H7 (cell line): ENCODE data around the gene CAMK4. TPM values are rescaled to one million over a fixed set of nuclear protein-coding genes. Genes with fewer than 3 reads are reported as not detected.
"Not testable (repeated sequence)": the region's sequence is repeated elsewhere in the genome, so short reads cannot be mapped to it uniquely, and the experiment has no call there.

Experiments
- DNase-seq: peaks from one replicate; pipeline ENCODE4 v3.0.0; 2012
- H3K27me3 ChIP-seq: 2 replicates; pipeline ENCODE4 v1.6.0; 2011; ENCODE audit warnings: mild to moderate bottlenecking, low read length; ENCODE audit not compliant: control insufficient read depth, insufficient read depth
- H3K36me3 ChIP-seq: replicated peaks from 2 replicates; pipeline ENCODE4 v1.5.1; 2011; ENCODE audit warnings: low read length; ENCODE audit not compliant: control insufficient read depth, insufficient read depth
- H3K4me3 ChIP-seq: 2 replicates; pipeline ENCODE4 v1.5.1; 2011; ENCODE audit warnings: low read depth, mild to moderate bottlenecking, control low read depth, low read length, moderate library complexity; ENCODE audit not compliant: insufficient read depth
- total RNA-seq: library from RNA; depleted of rRNA; stranded (reverse); fragments of >200 nt; shearing (Covaris generic); gene quantifications from 2 replicates; pipeline ENCODE4 v1.2.3, GENCODE V29; 2014

CAMK4 gene
- total RNA-seq, 1 experiment from 2014 or later: 2.7 TPM

DNA sequence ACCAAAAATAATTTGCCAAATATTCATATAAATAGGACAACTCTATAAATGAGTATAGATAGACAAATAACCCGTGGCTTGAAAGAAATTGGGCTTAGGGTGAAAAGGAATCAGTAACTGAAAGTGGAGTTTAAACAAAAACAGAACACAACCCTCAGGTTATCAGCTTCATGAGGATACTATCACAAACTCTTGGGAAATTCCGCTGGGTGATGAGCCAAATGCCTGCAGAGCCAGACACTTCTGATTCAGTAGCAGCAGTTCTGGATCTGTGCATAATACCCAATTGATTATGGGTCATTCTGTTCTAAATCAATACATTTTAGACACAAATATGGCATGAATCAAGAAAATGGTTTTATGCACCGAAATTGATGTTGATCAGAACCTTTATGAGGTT, 72.4 kb downstream of the CAMK4 start:
- Histone ChIP-seq H3K4me3 (no peak overlapping the region), H3K36me3 (no peaks in the 10 kb centered on the region; the same call in 1 of the 2 replicates), H3K27me3 (no peaks in the 10 kb centered on the region)
- DNase-seq: no peak

DNA sequence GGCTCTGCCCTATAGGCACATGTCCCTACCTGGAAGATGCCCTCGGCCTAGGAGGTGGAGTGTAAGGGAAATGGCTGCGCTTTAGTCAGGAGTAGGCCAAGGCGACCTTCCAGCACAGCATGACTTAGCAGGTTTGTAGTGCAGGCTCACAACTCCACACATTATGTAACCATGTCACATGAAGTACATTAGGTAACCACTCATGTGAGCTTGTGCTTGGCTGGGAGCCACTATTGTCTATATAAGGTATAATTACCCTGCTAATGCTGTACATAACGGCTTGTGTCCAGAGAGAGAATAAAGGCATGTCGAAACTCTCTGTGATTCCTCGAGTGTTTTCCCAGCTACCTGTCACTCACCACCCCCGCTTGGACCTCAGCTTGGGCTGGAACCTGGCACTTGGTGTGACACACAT, 74.9 kb downstream of the CAMK4 start:
- no peak for DNase-seq
- Histone ChIP-seq H3K27me3 (no peaks in the 10 kb centered on the region), H3K36me3 (no peaks in the 10 kb centered on the region; the same call in 1 of the 2 replicates), H3K4me3 (no peak overlapping the region)

DNA sequence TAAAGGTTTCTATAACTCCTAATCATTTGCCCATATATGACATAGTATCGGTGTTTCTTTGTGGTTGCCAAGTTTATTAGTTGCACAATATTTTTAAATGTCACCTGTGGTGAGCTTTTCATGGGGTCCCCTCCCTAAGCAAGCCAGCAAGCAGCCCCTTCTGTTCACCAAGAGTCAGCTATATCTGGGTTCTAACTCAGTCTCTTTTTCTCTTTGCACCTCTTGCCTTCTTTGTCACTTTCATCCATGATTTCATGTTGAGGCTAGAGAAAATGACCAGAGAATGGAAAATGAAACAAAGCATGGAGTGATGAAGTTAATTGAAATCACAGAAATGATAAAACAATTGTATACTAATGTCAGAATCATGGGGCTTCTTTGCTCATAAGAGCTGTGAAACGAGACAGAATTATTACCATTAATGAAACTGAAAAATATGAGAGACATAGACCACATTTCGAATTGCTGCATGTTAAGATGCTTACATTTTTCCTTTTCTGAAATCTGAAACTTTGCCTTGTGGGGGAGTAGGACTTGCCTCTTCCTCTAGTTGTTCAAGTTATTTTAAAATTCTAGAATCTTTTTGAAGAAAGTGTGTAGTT, 75.7 kb downstream of the CAMK4 start:
- no peaks in the 10 kb centered on the region; the same call in 1 of the 2 replicates for H3K36me3 ChIP-seq
- no peak for DNase-seq
- H3K4me3 ChIP-seq: no peak overlapping the region
- H3K27me3 ChIP-seq: no peaks in the 10 kb centered on the region

DNA sequence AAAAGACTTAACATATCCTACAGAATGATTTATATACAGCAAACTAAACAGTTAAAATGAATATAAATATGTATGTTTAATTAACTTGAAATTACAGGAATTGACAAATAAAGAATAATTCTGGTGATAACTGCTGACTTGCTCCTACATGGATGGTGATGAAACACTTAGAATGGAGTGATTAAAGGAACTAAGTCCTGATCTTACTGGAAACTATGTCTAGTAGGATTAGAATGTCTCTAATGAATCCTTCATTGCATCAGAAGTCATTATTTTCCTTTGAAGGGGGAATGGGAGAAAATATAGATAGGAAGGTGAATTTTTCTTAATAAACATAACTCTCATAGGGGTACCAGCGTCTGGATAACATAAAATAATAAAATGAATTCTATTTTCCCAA, 77.1 kb downstream of the CAMK4 start:
- Histone ChIP-seq H3K36me3 (no peaks in the 10 kb centered on the region; the same call in 1 of the 2 replicates), H3K4me3 (no peak overlapping the region), H3K27me3 (no peaks in the 10 kb centered on the region)
- no peak for DNase-seq

DNA sequence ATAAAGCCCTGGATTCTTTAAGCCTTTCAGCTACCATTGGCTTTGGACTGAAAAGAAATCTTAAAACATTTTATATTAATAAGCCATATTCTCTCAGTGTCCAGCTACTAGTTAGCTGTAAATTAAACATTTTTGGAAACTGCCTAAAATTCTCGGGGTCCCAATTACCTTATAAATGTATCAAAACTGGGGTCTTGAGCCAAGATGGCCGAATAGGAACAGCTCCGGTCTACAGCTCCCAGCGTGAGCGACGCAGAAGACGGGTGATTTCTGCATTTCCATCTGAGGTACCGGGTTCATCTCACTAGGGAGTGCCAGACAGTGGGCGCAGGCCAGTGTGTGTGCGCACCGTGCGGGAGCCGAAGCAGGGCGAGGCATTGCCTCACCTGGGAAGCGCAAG, 77.9 kb downstream of the CAMK4 start:
- peak overlapping the region; percentile 14; the same call in 1 of the 2 replicates for H3K4me3 ChIP-seq
- not testable (repeated sequence) for H3K36me3 ChIP-seq, DNase-seq, H3K27me3 ChIP-seq

DNA sequence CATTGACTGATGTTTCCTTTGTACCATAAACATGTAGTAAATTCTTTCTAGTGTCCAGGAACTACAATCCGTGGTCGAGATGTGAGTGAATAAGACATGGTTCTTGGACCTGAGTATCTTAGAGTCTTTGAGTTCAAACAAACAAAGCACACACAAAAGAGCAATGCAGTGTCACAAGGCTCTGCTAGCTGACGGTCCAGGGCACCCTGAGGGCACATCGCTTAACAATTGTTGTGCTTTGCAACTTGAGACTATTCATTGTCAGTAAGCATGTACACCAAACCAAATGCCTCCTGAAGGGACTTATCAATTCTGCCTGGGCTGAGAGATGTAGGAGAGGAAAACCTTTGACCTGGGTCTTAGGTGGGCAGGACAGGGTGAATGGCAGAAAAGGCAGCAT, 84.8 kb downstream of the CAMK4 start:
- no peaks in the 10 kb centered on the region for H3K27me3 ChIP-seq
- DNase-seq: peak; percentile 21
- H3K4me3 ChIP-seq: no peak overlapping the region
- no peaks in the 10 kb centered on the region for H3K36me3 ChIP-seq

DNA sequence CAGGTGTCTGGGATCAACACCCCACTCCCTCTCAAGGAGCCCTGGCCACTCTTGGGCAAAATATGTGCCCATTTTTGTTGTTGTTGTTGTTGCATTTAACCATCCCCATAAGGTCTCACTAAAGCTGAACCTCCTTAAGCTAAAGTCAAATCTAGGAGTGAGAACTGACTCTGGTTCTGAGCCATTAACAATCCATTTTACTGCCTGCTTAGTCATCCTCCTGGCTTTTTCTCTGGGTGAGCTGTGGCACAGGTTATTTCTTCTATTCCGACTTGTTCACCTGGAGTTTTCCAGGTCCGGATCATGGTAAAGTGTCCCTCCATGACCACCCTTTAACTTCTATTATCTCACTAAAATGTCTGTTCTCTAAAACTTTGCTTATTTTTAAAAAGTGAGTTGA, 85.2 kb downstream of the CAMK4 start:
- Histone ChIP-seq H3K4me3 (no peak overlapping the region), H3K27me3 (no peaks in the 10 kb centered on the region), H3K36me3 (no peaks in the 10 kb centered on the region)
- no peak for DNase-seq

DNA sequence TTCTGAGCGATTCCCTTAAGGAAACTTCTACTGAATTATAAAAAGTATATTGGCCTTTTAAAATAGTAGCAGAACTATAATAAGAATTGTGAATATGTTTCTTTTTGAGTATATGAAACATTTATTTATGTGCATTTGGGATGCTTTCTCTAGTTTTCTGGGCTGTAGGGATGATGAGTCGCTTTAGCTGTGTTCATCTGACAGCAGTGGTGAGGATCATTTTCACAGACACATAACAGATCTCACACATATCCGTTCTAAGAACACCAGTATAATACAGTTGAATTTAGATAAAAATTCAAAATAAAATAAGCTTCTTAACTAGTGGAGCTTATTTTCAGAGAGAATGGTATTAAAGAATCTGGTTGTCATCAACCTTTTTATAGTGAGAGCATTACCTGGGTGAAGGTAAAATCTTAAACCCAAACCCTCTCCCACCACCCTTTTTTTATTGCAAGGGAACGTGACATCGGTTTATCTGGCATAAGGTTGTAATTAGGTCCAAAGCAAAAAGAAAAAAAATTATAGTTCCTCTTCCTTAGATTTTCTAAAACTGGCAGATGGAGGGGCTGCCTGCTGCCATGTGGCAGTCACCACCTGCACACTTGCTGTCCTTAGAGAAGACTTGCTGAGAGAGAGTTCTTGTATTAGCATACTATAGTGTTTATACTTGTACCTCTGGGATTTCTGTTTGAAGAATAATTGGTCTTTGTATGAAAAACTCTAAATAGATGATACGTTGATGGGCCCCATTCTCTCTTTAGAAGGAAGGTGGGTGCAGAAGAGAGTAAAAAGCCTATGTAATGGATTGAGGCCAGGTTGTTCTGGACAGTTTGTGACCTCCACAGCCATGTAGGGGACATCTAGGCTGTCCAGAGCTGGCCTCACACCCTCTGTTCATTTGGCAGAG, 86.8 kb downstream of the CAMK4 start:
- no peak for DNase-seq
- no peaks in the 10 kb centered on the region for H3K36me3 ChIP-seq

DNA sequence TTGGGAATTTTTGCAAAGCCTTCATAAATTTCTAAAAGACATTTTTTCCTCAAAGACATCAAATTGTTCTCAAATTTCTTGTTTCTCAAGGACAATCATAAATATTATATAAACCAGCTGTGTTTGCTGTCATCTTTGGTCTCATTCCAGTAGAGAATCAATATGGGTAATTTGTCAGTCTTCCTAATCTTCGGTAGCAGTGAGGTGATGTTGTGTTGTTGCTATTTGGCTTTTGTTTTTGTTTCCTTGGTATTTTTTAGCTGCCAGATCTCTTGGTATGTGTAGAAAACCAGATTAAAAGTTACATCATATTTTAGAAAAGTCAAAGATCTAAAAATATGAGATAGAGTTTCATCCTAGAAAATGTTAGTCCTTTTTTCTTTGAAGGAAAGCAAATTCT, 87.5 kb downstream of the CAMK4 start:
- H3K36me3 ChIP-seq: no peaks in the 10 kb centered on the region
- H3K4me3 ChIP-seq: no peak overlapping the region
- no peaks in the 10 kb centered on the region for H3K27me3 ChIP-seq
- DNase-seq: no peak

More for the DNA sequence above, 86.8 kb downstream of the CAMK4 start:
- Histone ChIP-seq H3K4me3 (no peak overlapping the region), H3K27me3 (no peaks in the 10 kb centered on the region)

DNA sequence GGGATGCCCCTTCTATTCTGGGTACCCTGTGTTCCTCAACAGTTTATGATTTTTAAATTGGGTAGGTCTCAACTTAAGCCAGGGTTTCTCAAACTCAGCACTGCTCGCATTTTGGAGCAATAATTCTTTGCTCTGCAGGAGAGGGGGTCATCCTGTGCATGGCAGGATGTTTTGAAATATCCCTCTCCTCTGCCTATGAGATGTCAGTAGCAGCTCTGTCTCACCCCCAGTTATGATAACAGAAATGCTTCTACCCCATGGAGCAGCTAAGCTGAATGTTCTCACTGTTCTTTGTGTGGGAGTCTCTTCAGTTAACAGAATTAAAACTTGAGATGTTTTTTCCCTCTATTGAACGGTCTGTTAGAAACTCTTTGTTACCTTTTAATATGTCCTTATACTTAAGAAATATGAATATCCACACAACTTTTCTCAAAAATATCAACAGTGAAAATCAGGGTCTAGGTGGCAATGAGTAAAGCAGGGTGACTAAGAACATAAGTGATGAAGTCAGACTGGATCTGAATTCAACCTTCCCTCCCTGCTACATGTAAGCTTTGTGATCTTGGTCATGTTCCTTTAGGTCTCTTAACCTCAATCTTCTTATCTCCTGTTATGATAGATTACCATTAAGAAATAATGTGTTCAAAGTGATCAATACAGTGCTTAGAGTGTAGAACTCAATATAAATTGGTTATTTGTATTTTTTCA, 89.0 kb downstream of the CAMK4 start:
- H3K27me3 ChIP-seq: no peaks in the 10 kb centered on the region
- no peaks in the 10 kb centered on the region for H3K36me3 ChIP-seq
- no peak for DNase-seq
- H3K4me3 ChIP-seq: no peak overlapping the region

DNA sequence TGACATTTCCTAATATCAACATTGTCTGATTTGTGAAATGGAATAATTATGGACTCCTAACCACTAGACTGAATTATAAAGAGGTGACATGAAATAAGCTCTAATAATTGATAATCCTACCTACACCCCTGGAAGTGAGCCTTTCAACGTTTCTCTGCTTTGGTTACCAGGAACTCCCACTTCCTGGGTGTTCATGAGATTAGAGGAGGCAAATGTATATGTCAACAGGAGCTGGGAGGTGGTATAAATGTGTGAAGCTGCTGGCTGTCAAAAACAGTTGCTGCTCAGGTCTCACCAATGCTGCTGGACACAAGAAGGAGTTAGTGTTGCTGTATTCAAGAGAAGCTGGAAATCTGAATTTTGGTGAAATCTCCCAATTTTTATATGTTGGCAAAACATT, 96.8 kb downstream of the CAMK4 start:
- H3K4me3 ChIP-seq: no peak overlapping the region
- H3K36me3 ChIP-seq: no peaks in the 10 kb centered on the region
- H3K27me3 ChIP-seq: no peaks in the 10 kb centered on the region
- no peak for DNase-seq

DNA sequence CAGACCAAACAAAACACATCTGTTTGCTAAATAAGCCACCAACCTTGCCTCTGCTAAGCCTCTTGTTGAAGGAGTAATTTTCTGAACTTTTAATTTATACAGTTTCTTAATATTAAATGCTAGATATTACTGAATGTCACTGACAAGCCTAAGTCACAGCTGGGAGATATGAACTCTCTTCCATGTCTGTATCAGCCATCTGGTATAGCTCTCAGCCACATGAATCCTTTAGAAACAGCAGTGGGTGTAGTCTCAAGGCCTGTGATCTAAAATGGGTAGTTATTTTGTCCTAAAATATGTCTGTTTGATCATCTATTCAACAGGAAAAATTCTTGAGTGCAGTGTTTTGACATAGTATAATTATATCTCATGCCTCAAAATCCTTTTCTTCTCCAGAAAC, 97.2 kb downstream of the CAMK4 start:
- H3K4me3 ChIP-seq: no peak overlapping the region
- DNase-seq: no peak
- H3K36me3 ChIP-seq: no peaks in the 10 kb centered on the region
- H3K27me3 ChIP-seq: no peaks in the 10 kb centered on the region

DNA sequence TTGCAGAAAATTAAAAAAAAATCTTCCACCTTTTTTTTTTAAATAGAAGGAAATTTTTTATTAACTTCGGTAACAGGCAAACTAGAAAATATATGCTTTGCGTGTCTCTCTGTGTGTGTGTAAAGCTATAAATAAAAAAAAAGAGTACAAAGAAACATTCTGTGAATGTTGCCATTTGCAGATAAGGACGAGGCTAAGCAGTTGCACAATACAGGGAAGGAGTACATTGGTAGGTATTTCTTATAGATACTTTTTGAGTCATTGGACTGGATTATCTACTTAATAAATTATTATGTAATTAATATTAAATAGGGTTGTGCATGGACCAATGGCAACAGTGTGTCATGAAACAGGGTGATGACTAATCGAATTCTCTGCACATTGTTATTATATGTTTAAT, 102.4 kb downstream of the CAMK4 start:
- H3K27me3 ChIP-seq: no peaks in the 10 kb centered on the region
- no peak for DNase-seq
- no peaks in the 10 kb centered on the region for H3K36me3 ChIP-seq
- H3K4me3 ChIP-seq: no peak overlapping the region

DNA sequence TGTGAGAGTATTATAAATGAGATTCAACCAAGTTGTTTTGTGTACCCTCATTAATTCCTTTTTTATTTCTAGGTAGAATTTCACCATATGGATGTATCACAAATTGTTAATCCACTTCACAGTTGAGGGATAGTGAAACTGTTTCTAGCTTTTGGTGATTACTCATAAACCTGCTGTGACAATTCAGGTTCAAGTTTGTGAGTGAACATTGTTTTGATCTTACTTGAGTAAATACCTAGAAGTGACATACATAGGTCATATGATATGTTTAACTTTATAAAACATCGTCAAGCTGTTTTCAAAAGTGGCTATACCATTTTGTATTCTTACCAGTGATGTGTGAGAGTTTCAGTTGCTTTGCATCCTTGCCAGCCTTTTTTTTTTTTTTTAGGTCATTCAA, 112.9 kb downstream of the CAMK4 start:
- H3K27me3 ChIP-seq: no peaks in the 10 kb centered on the region
- no peaks in the 10 kb centered on the region for H3K36me3 ChIP-seq
- H3K4me3 ChIP-seq: no peak overlapping the region
- no peak for DNase-seq

DNA sequence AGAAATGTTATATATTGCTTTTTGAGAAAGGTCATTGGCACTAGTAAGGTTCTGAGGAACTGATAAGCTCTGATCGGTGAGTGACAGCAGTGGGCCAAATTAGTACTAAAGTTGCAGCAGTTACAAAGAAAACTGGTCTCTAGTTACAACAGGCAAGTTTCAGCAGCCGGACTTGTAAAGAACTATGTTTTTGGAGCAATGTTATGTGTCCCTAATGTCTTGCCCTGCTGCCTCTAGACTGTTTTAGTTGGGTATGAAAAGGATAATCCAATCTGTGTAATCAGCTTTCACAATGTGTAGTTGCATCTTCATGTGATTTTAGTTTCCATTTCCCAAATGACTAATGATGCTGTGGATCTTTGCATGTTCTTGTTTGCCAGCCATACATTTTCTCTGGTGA, 113.5 kb downstream of the CAMK4 start:
- no peaks in the 10 kb centered on the region for H3K27me3 ChIP-seq
- no peaks in the 10 kb centered on the region for H3K36me3 ChIP-seq
- no peak for DNase-seq
- H3K4me3 ChIP-seq: no peak overlapping the region
